HepG2 (cell line): ENCODE data around the gene CNOT1. TPM values are rescaled to one million over a fixed set of nuclear protein-coding genes. Genes with fewer than 3 reads are reported as not detected.

Experiments used
- CBX2 ChIP-seq, 2 experiments: fragments of 200-600 bp in 1 of 2; sonication (generic); formaldehyde crosslinking in 1 of 2; IDR thresholded peaks; 2 replicates each; pipeline versions ENCODE4 v1.7.0 to v1.8.1; 2018 to 2022; ENCODE audit warnings: low read depth in 2 of 2, low read length in 1 of 2, mild to moderate bottlenecking in 1 of 2, missing genetic modification reagents in 1 of 2
- GATA4 ChIP-seq: sonication (generic); IDR thresholded peaks from 2 replicates; pipeline ENCODE4 v1.6.1; 2016; ENCODE audit warnings: antibody characterized with exemption, low read depth, borderline replicate concordance
- HNRNPLL ChIP-seq: fragments of 200-400 bp; formaldehyde crosslinking; IDR thresholded peaks from 2 replicates; pipeline ENCODE4 v1.6.1; 2017; ENCODE audit warnings: mild to moderate bottlenecking, low read depth, low read length; ENCODE audit not compliant: poor library complexity, severe bottlenecking
- KDM1A ChIP-seq: IDR thresholded peaks from 2 replicates; pipeline ENCODE4 v1.6.1; 2016; ENCODE audit warnings: missing compliant biosample characterization
- KDM4B ChIP-seq: sonication (generic); formaldehyde crosslinking; IDR thresholded peaks from 2 replicates; pipeline ENCODE4 v1.4.0; 2020; ENCODE audit warnings: missing genetic modification reagents
- NCOA2 ChIP-seq: sonication (generic); formaldehyde crosslinking; IDR thresholded peaks from 2 replicates; pipeline ENCODE4 v1.8.0; 2022; ENCODE audit warnings: inconsistent platforms
- NFIC ChIP-seq: IDR thresholded peaks from 2 replicates; pipeline ENCODE4 v1.6.1; 2012; ENCODE audit warnings: mild to moderate bottlenecking, low read length, inconsistent platforms
- PCBP1 ChIP-seq: fragments of 200-400 bp; formaldehyde crosslinking; IDR thresholded peaks from 2 replicates; pipeline ENCODE4 v1.6.1; 2017; ENCODE audit warnings: mild to moderate bottlenecking, low read depth, low read length, borderline replicate concordance
- RBM22 ChIP-seq: fragments of 200-400 bp; formaldehyde crosslinking; optimal IDR thresholded peaks from 2 replicates; pipeline ENCODE3; 2017; ENCODE audit warnings: mild to moderate bottlenecking, low read length, moderate library complexity
- REL ChIP-seq: sonication (generic); formaldehyde crosslinking; conservative IDR thresholded peaks from 2 replicates; pipeline ENCODE4 v1.8.0; 2022; ENCODE audit warnings: mild to moderate bottlenecking, missing genetic modification reagents, moderate library complexity
- SRSF4 ChIP-seq: fragments of 200-400 bp; formaldehyde crosslinking; IDR thresholded peaks from one replicate; pipeline ENCODE4 v1.6.1; 2018; ENCODE audit warnings: mild to moderate bottlenecking, low read depth, low read length, moderate library complexity; ENCODE audit not compliant: poor library complexity, severe bottlenecking
- ZMAT3 ChIP-seq: sonication (generic); formaldehyde crosslinking; conservative IDR thresholded peaks from 2 replicates; pipeline ENCODE4 v1.7.0; 2021; ENCODE audit warnings: missing genetic modification reagents
- ZNF235 ChIP-seq: sonication (generic); formaldehyde crosslinking; IDR thresholded peaks from 2 replicates; pipeline ENCODE4 v1.8.1; 2023; ENCODE audit warnings: mild to moderate bottlenecking, missing genetic modification reagents, borderline replicate concordance
- ZNF577 ChIP-seq: sonication (generic); formaldehyde crosslinking; IDR thresholded peaks from 2 replicates; pipeline ENCODE4 v1.4.0; 2020; ENCODE audit warnings: mild to moderate bottlenecking, low read depth, missing genetic modification reagents, borderline replicate concordance
- ZNF605 ChIP-seq: sonication (generic); formaldehyde crosslinking; IDR thresholded peaks from 2 replicates; pipeline ENCODE4 v1.8.0; 2022; ENCODE audit warnings: mild to moderate bottlenecking, missing genetic modification reagents
- polyA plus RNA-seq, 8 experiments: library from polyadenylated mRNA; depleted of rRNA in 3 of 8; stranded (reverse) in 7 of 8; unstranded in 1 of 8; fragments of >200 nt; fragmentation: Illumina TruSeq in 4 of 8; extraction: Trizol in 4 of 8; gene quantifications; 2 replicates each; pipeline versions ENCODE4 v1.2.1 to v1.2.3, GENCODE V29; 2011 to 2016; ENCODE audit warnings: low read depth in 4 of 8, missing spikeins in 1 of 8, mixed read lengths in 1 of 8; ENCODE audit not compliant: insufficient read depth in 1 of 8
- total RNA-seq, 5 experiments: library from RNA; depleted of rRNA; stranded (reverse); fragments of >200 nt; fragmentation: Illumina TruSeq; extraction: Trizol; gene quantifications; 2 replicates each; pipeline ENCODE4 v1.2.3, GENCODE V29; 2016; ENCODE audit warnings: low read depth in 1 of 5
- TF ChIP-seq, protein P1 (sequence below): sonication (generic); formaldehyde crosslinking; conservative IDR thresholded peaks from 2 replicates; pipeline ENCODE4 v1.8.0; 2022; ENCODE audit warnings: low read depth, missing genetic modification reagents
- TF ChIP-seq, protein P2 (sequence below): sonication (generic); formaldehyde crosslinking; IDR thresholded peaks from 2 replicates; pipeline ENCODE4 v1.4.0; 2020; ENCODE audit warnings: mild to moderate bottlenecking, missing genetic modification reagents, borderline replicate concordance
- TF ChIP-seq, protein P3 (sequence below): sonication (generic); formaldehyde crosslinking; IDR thresholded peaks from 2 replicates; pipeline ENCODE4 v1.5.0; 2020; ENCODE audit warnings: mild to moderate bottlenecking, missing genetic modification reagents, borderline replicate concordance
- TF ChIP-seq, protein P4 (sequence below): sonication (generic); formaldehyde crosslinking; conservative IDR thresholded peaks from 2 replicates; pipeline ENCODE4 v1.4.0; 2020; ENCODE audit warnings: missing genetic modification reagents

CNOT1 gene
- total and polyA plus RNA-seq, 2 of the 13 experiments (the other 11 are each of a cell fraction or from before 2014, with no cell fraction given): 188 to 232 TPM

DNA sequence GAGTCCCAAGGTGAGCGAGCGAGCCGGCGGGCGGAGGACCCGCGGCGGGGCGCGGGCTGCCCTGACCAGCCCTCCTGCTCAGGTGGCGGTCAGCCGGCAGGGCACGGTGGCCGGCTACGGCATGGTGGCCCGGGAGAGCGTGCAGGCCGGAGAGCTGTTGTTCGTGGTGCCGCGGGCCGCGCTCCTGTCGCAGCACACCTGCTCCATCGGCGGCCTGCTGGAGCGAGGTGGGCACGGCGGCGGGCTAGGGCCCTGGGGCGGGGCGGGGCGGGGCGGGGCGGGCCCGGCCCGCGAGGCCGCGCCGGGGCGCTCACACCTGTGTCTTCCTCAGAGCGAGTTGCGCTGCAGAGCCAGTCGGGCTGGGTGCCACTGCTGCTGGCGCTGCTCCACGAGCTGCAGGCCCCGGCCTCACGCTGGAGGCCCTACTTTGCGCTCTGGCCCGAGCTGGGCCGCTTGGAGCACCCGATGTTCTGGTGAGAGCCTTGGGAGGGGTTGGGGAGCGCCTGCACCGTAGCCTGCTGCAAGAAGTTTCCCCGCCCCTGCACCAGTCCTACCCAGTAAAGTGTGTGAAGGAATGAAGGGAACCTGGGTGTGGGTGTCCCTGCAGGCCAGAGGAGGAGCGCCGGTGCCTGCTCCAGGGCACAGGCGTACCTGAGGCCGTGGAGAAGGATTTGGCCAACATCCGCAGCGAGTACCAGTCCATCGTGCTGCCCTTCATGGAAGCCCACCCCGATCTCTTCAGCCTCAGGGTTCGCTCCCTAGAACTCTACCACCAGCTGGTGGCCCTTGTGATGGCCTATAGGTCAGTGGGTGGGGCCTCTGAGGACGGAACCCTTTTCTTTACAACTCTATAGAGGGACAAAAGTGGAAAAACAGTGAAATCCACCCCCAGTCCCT, 113.5 kb downstream of the CNOT1 start (continued):
- TF ChIP-seq, protein P1, sequence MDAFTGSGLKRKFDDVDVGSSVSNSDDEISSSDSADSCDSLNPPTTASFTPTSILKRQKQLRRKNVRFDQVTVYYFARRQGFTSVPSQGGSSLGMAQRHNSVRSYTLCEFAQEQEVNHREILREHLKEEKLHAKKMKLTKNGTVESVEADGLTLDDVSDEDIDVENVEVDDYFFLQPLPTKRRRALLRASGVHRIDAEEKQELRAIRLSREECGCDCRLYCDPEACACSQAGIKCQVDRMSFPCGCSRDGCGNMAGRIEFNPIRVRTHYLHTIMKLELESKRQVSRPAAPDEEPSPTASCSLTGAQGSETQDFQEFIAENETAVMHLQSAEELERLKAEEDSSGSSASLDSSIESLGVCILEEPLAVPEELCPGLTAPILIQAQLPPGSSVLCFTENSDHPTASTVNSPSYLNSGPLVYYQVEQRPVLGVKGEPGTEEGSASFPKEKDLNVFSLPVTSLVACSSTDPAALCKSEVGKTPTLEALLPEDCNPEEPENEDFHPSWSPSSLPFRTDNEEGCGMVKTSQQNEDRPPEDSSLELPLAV (CRISPR knock-in tag): peak; percentile 86; the same call in 1 of the 2 replicates
- TF ChIP-seq PCBP1 (no peak), ZMAT3 (CRISPR knock-in tag) (peak; percentile 11; the same call in 1 of the 2 replicates), ZNF235 (CRISPR knock-in tag) (no peak), HNRNPLL (peak; percentile 52), REL (peak; percentile 14; the same call in 1 of the 2 replicates), KDM1A (CRISPR knock-in tag) (no peak), SRSF4 (peak; percentile 22), RBM22 (peak; percentile 86), ZNF605 (CRISPR knock-in tag) (no peak), CBX2 (IDR thresholded peaks at IDR 0.05; ENCODE audit: low read depth, low read length) (no peak), CBX2 (CRISPR knock-in tag; IDR thresholded peaks at IDR 0.05; ENCODE audit: low read depth) (peak; percentile 65; the same call in 1 of the 2 replicates), KDM4B (CRISPR knock-in tag) (no peak), NCOA2 (CRISPR knock-in tag) (no peak), NFIC (no peak), GATA4 (no peak), ZNF577 (no peak)
- TF ChIP-seq, protein P2, sequence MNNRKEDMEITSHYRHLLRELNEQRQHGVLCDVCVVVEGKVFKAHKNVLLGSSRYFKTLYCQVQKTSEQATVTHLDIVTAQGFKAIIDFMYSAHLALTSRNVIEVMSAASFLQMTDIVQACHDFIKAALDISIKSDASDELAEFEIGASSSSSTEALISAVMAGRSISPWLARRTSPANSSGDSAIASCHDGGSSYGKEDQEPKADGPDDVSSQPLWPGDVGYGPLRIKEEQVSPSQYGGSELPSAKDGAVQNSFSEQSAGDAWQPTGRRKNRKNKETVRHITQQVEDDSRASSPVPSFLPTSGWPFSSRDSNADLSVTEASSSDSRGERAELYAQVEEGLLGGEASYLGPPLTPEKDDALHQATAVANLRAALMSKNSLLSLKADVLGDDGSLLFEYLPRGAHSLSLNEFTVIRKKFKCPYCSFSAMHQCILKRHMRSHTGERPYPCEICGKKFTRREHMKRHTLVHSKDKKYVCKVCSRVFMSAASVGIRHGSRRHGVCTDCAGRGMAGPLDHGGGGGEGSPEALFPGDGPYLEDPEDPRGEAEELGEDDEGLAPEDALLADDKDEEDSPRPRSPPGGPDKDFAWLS (CRISPR knock-in tag): peak; percentile 18; the same call in 1 of the 2 replicates
- TF ChIP-seq, protein P3, sequence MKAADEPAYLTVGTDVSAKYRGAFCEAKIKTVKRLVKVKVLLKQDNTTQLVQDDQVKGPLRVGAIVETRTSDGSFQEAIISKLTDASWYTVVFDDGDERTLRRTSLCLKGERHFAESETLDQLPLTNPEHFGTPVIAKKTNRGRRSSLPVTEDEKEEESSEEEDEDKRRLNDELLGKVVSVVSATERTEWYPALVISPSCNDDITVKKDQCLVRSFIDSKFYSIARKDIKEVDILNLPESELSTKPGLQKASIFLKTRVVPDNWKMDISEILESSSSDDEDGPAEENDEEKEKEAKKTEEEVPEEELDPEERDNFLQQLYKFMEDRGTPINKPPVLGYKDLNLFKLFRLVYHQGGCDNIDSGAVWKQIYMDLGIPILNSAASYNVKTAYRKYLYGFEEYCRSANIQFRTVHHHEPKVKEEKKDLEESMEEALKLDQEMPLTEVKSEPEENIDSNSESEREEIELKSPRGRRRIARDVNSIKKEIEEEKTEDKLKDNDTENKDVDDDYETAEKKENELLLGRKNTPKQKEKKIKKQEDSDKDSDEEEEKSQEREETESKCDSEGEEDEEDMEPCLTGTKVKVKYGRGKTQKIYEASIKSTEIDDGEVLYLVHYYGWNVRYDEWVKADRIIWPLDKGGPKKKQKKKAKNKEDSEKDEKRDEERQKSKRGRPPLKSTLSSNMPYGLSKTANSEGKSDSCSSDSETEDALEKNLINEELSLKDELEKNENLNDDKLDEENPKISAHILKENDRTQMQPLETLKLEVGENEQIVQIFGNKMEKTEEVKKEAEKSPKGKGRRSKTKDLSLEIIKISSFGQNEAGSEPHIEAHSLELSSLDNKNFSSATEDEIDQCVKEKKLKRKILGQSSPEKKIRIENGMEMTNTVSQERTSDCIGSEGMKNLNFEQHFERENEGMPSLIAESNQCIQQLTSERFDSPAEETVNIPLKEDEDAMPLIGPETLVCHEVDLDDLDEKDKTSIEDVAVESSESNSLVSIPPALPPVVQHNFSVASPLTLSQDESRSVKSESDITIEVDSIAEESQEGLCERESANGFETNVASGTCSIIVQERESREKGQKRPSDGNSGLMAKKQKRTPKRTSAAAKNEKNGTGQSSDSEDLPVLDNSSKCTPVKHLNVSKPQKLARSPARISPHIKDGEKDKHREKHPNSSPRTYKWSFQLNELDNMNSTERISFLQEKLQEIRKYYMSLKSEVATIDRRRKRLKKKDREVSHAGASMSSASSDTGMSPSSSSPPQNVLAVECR (CRISPR knock-in tag): peak; percentile 36; the same call in 1 of the 2 replicates
- TF ChIP-seq, protein P4, sequence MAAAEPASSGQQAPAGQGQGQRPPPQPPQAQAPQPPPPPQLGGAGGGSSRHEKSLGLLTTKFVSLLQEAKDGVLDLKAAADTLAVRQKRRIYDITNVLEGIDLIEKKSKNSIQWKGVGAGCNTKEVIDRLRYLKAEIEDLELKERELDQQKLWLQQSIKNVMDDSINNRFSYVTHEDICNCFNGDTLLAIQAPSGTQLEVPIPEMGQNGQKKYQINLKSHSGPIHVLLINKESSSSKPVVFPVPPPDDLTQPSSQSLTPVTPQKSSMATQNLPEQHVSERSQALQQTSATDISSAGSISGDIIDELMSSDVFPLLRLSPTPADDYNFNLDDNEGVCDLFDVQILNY (CRISPR knock-in tag): peak; percentile 24; the same call in 1 of the 2 replicates
